Kidney epithelial cell (primary cell): ENCODE data around the gene MSL3. TPM values are rescaled to one million over a fixed set of nuclear protein-coding genes. Genes with fewer than 3 reads are reported as not detected.

Experiments used
- DNase-seq: peaks from one replicate; pipeline ENCODE4 v3.0.0-alpha.2; 2010; ENCODE audit warnings: low read depth
- H3K27me3 ChIP-seq: 2 replicates; pipeline ENCODE4 v1.6.0; 2011; ENCODE audit warnings: low read length; ENCODE audit not compliant: control insufficient read depth, insufficient read depth
- H3K36me3 ChIP-seq: 2 replicates; pipeline ENCODE4 v1.5.1; 2011; ENCODE audit warnings: low read length; ENCODE audit not compliant: control insufficient read depth, insufficient read depth
- H3K4me3 ChIP-seq: 2 replicates; pipeline ENCODE4 v1.5.1; 2011; ENCODE audit warnings: low read depth, mild to moderate bottlenecking, control low read depth, low read length
- total RNA-seq: library from RNA; depleted of rRNA; stranded (reverse); fragments of >200 nt; gene quantifications from 2 replicates; pipeline ENCODE4 v1.2.3, GENCODE V29; 2015
- TF ChIP-seq, protein P1 (sequence below): IDR thresholded peaks from 2 replicates; pipeline ENCODE4 v1.5.1; 2011; ENCODE audit warnings: mild to moderate bottlenecking, moderate library complexity, low read length, control low read depth, inconsistent platforms; ENCODE audit not compliant: insufficient read depth, poor library complexity, severe bottlenecking

The MSL3 gene
- total RNA-seq, 1 donor from 2014 or later = 30.9 TPM

DNA sequence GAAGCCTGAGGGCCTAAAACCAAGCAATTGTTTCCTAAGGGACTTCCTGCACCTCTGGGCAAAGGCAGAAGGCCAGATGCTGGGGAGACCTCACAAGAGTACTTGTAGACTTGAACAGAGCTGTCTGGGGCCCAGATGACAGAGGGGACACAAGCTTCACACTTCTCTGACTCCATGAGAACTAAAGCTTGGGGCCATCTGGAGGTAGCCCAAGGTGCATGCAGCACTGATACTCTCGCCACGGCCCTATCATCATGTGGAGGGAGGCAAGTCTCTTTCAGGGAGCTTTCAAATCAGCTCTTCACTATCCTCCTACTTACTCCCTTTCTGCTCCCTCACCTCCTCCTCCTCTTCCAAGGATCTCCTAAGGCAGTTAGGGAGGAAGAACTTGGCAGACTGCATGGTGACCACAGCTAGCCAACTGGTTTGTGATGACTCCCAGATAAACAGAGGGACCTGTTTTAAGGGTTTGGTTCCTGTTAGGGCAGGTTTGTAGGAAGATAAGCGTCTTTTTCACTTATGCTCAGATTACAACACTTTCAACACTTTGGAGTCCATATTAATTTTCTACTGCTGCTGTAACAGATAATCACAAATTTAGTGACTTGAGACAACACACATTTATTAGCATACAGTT, 23.8 kb downstream of the MSL3 start:
- H3K36me3 ChIP-seq = no peaks in the 10 kb centered on the region
- no peak overlapping the region for H3K4me3 ChIP-seq
- TF ChIP-seq, protein P1, sequence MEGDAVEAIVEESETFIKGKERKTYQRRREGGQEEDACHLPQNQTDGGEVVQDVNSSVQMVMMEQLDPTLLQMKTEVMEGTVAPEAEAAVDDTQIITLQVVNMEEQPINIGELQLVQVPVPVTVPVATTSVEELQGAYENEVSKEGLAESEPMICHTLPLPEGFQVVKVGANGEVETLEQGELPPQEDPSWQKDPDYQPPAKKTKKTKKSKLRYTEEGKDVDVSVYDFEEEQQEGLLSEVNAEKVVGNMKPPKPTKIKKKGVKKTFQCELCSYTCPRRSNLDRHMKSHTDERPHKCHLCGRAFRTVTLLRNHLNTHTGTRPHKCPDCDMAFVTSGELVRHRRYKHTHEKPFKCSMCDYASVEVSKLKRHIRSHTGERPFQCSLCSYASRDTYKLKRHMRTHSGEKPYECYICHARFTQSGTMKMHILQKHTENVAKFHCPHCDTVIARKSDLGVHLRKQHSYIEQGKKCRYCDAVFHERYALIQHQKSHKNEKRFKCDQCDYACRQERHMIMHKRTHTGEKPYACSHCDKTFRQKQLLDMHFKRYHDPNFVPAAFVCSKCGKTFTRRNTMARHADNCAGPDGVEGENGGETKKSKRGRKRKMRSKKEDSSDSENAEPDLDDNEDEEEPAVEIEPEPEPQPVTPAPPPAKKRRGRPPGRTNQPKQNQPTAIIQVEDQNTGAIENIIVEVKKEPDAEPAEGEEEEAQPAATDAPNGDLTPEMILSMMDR = no peak
- no peak for DNase-seq
- H3K27me3 ChIP-seq = no peaks in the 10 kb centered on the region

DNA sequence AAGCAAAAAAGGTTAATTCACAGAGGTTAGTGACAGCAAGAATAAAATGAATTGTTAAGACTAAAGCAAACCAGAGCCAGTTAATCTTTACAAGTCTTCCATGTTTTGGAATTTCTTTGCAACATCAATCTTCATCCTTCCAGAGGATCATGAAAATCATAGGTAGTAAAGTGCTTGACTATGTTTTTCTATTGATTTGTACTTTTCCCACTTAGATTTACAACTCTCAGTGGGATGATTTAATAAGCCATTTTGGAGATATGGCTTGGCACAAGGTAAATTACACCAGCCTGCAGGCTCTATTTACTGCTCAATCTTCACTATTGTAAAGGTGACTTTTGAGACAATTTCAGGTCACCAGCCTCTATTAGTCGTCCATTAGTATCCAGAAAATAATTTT, 26.5 kb downstream of the MSL3 start:
- no peaks in the 10 kb centered on the region for H3K36me3 ChIP-seq
- H3K4me3 ChIP-seq = no peak overlapping the region
- H3K27me3 ChIP-seq = no peaks in the 10 kb centered on the region
- TF ChIP-seq, protein P1 = no peak
- no peak for DNase-seq

DNA sequence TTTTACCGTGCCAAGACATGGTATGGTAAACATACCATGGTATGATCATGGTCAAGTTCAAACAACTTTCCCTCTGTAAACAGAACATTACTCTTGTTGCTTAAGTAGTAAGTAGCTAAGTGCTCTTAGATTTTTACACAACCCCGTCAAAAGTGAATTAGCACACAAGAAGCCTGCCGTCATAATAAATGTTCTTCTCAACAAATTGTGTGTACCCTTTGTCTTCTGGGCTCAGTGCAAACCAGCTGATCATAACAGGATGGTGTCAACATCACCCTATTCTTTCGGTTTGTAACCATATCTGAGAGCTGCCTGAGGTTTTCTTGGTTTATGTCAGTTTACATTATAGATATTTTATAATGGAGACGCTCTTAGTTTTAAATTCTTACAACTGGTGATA, 28.8 kb downstream of the MSL3 start:
- DNase-seq = no peak
- no peaks in the 10 kb centered on the region for H3K36me3 ChIP-seq
- no peak overlapping the region for H3K4me3 ChIP-seq
- no peaks in the 10 kb centered on the region for H3K27me3 ChIP-seq
- TF ChIP-seq, protein P1 = no peak

DNA sequence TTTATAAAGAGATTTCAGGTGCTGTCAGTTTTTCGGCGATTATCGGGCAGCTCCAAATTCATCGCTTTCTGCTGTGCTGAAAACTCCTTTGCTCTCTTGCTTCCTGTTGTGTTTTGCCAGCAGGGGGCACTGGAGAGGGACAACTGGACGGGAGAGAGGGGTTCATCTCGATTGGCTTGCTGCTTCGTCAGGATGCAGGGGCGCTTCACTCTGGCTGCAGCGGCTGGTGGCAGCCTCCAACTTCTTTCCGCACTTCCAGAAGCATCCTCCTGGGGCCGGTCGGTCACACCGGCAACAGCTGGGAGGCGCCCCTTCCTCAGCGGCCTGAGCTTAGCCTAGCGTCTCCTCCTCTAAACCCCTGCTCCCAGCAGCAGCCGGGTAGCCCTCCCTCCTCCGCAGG, 29.5 kb downstream of the MSL3 start:
- Histone ChIP-seq H3K4me3 (no peak overlapping the region), H3K36me3 (no peaks in the 10 kb centered on the region), H3K27me3 (no peaks in the 10 kb centered on the region)
- TF ChIP-seq, protein P1 = peak; percentile 60
- DNase-seq = peak; percentile 9

DNA sequence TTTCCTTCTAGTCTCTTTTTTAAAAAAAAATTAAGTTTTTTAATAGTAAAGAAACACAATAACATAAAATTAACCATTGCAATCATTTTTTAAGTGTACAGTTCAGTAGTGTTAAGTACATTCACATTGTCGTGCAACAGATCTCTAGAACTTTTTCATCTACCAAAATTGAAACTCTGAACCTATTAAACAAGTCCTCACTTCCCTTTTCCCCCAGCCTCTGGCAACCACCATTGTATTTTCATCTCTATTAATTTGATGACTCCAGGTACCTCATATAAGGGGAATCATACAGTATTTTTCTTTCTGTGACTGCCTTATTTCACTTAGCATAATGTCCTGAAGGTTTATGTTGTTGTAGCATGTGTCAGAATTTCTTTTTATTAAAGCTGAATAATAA, 31.8 kb downstream of the MSL3 start:
- no peak for DNase-seq
- H3K4me3 ChIP-seq = no peak overlapping the region
- no peaks in the 10 kb centered on the region for H3K36me3 ChIP-seq
- TF ChIP-seq, protein P1 = no peak
- no peaks in the 10 kb centered on the region for H3K27me3 ChIP-seq

DNA sequence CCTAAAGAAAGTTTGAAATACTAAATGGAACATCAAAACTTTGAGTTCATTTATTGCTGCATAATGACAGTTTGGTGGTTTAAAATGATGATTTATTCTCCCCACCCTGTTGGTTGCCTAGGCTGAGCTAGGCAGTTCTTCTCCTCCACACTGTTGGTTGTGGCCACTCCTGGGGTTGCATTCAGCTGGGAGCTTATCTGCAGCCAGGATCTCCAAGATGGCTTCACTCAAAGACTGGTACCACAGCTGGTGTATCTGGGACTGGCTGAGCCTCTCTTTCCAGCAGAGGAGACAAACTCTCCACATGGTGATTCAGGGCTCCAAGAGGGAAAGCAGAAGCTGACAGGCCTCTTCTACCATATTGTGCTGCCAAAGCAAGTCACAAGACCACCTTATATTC, 33.1 kb downstream of the MSL3 start:
- no peak for DNase-seq
- no peaks in the 10 kb centered on the region for H3K27me3 ChIP-seq
- TF ChIP-seq, protein P1 = no peak
- H3K36me3 ChIP-seq = no peaks in the 10 kb centered on the region
- no peak overlapping the region for H3K4me3 ChIP-seq
